Activated naive CD4-positive, alpha-beta T cell treated with anti-CD3 and anti-CD28 coated beads, Interleukin-2, amount 10 ng/mL, durations not matched to agents 5 hours and 36 hours (primary cell): ENCODE data around the gene BCL2L11. TPM values are rescaled to one million over a fixed set of nuclear protein-coding genes. Genes with fewer than 3 reads are reported as not detected.

Experiments used
- total RNA-seq, 2 experiments: library from RNA; stranded (reverse); gene quantifications; one replicate each; pipeline ENCODE4 v1.2.3, GENCODE V29; 2021

Gene BCL2L11
- 10 to 100 TPM; 37.4 to 38.6 TPM for total RNA-seq

GRCh38 chr2:111120253-111121027 lies at the start of gene BCL2L11:
BCL2L11 (plus strand) TSS chr2:111120914; CDS start chr2:111123746, 2,832 bp downstream.

